ENCODE data around the gene RARRES1. TPM values are rescaled to one million over a fixed set of nuclear protein-coding genes. Genes with fewer than 3 reads are reported as not detected.

Gene RARRES1
- total RNA-seq, 1 donor from 2014 or later = 1.7 TPM

DNA sequence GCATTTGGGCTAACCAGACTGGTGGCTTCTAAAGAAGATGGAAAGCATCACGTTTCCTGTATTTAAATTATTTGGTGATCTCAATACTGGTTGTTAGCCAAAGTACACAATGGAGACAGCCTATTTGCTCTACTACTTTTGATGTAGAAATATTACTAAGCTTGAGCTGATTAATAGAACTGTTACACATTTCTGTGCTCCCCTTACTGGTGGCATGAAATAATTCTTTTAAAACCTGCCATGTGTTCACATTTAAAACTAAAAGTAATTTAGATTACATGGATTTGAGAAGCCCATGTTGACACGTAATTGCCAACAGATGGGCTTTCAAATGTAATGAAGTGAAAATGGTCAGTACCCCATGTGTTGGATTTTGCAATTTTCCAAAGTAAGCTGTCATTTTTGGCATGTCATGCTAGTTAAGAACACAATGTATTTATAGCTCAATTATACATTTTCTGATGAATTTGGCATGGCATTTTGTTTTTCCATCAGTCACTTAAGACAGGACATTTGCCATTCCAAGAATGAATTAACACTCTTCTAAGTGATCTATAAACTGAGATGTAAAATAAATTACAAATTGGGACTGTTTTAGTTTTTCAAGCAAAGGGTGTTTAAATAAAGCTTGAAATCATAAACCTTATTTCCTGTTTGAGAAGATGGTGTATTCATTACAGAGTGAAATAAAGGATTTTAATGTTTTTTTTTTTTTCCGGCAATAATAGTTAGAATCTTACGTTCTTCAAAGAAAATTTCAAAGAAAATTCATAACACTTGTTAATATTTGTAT, 10.8 kb upstream of the RARRES1 start:
- DNase-seq = no peak
- Mint-ChIP-seq H3K36me3 (ENCODE audit: unreplicated experiment) (no peaks in the 10 kb centered on the region), H3K27me3 (ENCODE audit: unreplicated experiment) (no peaks in the 10 kb centered on the region), H3K27ac (ENCODE audit: unreplicated experiment) (no peak overlapping the region), H3K4me1 (ENCODE audit: low read depth, unreplicated experiment) (no peaks in the 10 kb centered on the region), H3K4me3 (ENCODE audit: unreplicated experiment) (no peak overlapping the region), H3K9me3 (ENCODE audit: unreplicated experiment) (peaks cover 1% of the 10 kb centered on the region)
- TF ChIP-seq, protein P1, sequence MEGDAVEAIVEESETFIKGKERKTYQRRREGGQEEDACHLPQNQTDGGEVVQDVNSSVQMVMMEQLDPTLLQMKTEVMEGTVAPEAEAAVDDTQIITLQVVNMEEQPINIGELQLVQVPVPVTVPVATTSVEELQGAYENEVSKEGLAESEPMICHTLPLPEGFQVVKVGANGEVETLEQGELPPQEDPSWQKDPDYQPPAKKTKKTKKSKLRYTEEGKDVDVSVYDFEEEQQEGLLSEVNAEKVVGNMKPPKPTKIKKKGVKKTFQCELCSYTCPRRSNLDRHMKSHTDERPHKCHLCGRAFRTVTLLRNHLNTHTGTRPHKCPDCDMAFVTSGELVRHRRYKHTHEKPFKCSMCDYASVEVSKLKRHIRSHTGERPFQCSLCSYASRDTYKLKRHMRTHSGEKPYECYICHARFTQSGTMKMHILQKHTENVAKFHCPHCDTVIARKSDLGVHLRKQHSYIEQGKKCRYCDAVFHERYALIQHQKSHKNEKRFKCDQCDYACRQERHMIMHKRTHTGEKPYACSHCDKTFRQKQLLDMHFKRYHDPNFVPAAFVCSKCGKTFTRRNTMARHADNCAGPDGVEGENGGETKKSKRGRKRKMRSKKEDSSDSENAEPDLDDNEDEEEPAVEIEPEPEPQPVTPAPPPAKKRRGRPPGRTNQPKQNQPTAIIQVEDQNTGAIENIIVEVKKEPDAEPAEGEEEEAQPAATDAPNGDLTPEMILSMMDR (IDR thresholded peaks at IDR 0.05; ENCODE audit: partially characterized antibody, unreplicated experiment) = no peak

DNA sequence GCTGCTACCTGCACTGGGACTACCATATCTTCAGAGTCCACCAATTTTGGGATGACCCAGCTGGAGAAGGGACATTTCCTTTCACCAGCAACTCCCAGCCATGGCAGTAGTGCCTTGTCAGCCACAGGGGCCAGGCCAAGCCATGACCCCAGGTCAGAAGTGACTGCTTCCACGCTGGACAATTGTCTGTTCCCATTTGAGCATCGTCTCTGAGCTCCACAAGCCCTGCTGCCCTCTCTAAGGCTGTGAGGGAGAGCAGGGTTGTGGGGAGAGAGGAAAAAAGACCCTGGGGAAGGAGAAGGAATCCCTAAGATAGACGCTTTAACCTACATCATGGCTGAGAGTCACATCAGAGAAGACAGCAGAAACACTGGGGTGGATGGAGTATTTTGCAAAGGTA, 7.4 kb upstream of the RARRES1 start:
- H3K9me3 Mint-ChIP-seq (ENCODE audit: unreplicated experiment) = peaks cover 1% of the 10 kb centered on the region
- no peak for DNase-seq
- peaks cover 3% of the 10 kb centered on the region for H3K27me3 Mint-ChIP-seq (ENCODE audit: unreplicated experiment)
- no peaks in the 10 kb centered on the region for H3K4me1 Mint-ChIP-seq (ENCODE audit: low read depth, unreplicated experiment)
- H3K36me3 Mint-ChIP-seq (ENCODE audit: unreplicated experiment) = peaks cover 6% of the 10 kb centered on the region
- H3K27ac Mint-ChIP-seq (ENCODE audit: unreplicated experiment) = no peak overlapping the region
- TF ChIP-seq, protein P1 (IDR thresholded peaks at IDR 0.05; ENCODE audit: partially characterized antibody, unreplicated experiment) = no peak
- H3K4me3 Mint-ChIP-seq (ENCODE audit: unreplicated experiment) = no peak overlapping the region

DNA sequence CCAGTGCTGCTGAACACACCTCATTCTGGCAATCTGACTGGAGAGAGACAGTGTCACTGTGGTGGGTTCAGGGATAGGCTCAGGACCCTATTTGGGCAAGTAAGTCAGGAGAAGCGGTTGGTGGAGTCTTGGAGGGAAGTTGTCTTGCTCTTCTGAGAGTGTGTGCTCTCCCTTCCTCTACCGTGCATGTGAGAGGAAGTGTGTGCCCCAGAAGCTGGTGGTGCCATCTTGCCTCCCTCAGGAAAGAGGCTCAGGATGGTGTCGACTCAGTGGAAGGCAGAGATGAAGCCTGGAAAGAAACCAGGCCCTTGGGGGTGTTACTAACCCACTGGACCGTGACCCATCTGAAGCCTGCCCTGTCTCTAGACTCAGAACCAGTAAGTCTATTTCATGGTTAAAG, 6.8 kb upstream of the RARRES1 start:
- TF ChIP-seq, protein P1 (IDR thresholded peaks at IDR 0.05; ENCODE audit: partially characterized antibody, unreplicated experiment) = no peak
- Mint-ChIP-seq H3K9me3 (ENCODE audit: unreplicated experiment) (peaks cover 1% of the 10 kb centered on the region), H3K4me1 (ENCODE audit: low read depth, unreplicated experiment) (no peaks in the 10 kb centered on the region), H3K27me3 (ENCODE audit: unreplicated experiment) (peaks cover 3% of the 10 kb centered on the region), H3K27ac (ENCODE audit: unreplicated experiment) (no peak overlapping the region), H3K36me3 (ENCODE audit: unreplicated experiment) (peaks cover 6% of the 10 kb centered on the region), H3K4me3 (ENCODE audit: unreplicated experiment) (no peak overlapping the region)
- no peak for DNase-seq

DNA sequence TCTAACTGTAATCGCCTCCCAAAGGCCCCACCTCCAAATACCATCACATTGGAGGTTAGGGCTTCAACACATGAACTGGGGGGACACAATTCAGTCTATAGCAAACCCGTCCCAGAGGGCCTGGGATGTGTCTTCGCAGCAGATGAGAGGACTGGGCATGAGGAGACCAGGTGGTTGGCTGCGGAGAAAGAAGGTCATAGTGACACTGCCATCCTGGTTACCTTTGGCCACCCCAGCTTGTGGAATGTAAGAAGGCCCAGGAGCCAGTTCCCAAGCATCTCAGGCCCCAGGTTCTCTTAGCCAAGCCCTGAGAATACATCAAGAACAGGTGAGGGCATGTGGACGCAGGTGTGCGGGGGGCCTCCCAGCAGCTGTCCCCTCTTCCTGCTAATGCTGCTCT, 6.4 kb upstream of the RARRES1 start:
- Mint-ChIP-seq H3K27me3 (ENCODE audit: unreplicated experiment) (peaks cover 6% of the 10 kb centered on the region), H3K4me1 (ENCODE audit: low read depth, unreplicated experiment) (no peaks in the 10 kb centered on the region), H3K27ac (ENCODE audit: unreplicated experiment) (no peak overlapping the region), H3K4me3 (ENCODE audit: unreplicated experiment) (no peak overlapping the region), H3K36me3 (ENCODE audit: unreplicated experiment) (peaks cover 6% of the 10 kb centered on the region), H3K9me3 (ENCODE audit: unreplicated experiment) (peaks cover 1% of the 10 kb centered on the region)
- no peak for DNase-seq
- TF ChIP-seq, protein P1 (IDR thresholded peaks at IDR 0.05; ENCODE audit: partially characterized antibody, unreplicated experiment) = no peak

DNA sequence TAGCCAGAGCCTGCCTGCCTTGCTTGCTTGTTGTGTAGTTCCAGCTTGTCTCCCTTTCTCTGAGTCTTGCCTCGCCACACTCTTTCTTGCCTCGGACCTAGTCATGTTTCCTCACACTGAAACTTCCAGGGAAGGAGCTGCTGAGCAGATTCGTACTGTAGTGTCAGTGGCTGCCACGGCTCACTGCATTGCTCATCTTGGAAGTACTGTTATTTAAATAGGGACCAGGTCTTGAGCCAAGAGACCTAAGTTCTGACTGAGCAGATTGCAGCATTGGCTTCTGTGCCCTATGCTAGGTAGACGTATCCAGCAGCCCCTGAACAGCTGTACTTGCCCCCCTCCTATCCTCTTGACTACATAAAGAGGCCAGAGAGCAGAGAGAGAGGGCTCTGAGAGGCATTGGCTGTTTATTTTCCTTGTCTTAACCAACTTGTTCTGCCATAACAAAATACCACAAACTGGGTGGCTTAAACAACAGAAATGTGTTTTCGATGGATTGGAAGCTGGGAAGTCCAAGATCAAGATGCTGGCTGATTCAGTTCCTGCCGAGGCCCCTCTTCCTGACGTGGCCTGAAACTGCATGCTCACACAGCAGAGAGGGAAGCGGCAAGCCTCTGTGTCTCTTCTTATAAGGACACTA, 5.8 kb upstream of the RARRES1 start:
- TF ChIP-seq, protein P1 (IDR thresholded peaks at IDR 0.05; ENCODE audit: partially characterized antibody, unreplicated experiment) = no peak
- peaks cover 6% of the 10 kb centered on the region for H3K36me3 Mint-ChIP-seq (ENCODE audit: unreplicated experiment)
- H3K27ac Mint-ChIP-seq (ENCODE audit: unreplicated experiment) = no peak overlapping the region
- no peak for DNase-seq
- no peak overlapping the region for H3K4me3 Mint-ChIP-seq (ENCODE audit: unreplicated experiment)
- H3K9me3 Mint-ChIP-seq (ENCODE audit: unreplicated experiment) = peaks cover 1% of the 10 kb centered on the region
- H3K4me1 Mint-ChIP-seq (ENCODE audit: low read depth, unreplicated experiment) = no peaks in the 10 kb centered on the region
- H3K27me3 Mint-ChIP-seq (ENCODE audit: unreplicated experiment) = peaks cover 7% of the 10 kb centered on the region
